ENCODE data around the gene PLPP4.

- TF ChIP-seq CTCF (IDR thresholded peaks at IDR 0.05) = no peak
- no peak for TF ChIP-seq POLR2A (IDR thresholded peaks at IDR 0.05)
Measured at GRCh38 chr10:120573355-120573754, 116.3 kb downstream of the PLPP4 start.

Measured in prostate gland (tissue), 2 donors.